Activated naive CD4-positive, alpha-beta T cell treated with anti-CD3 and anti-CD28 coated beads, Interleukin-2, amount 10 ng/mL, durations not matched to agents 7 days and 5 days (primary cell): ENCODE results near the gene CRKL.

Source experiments
- CTCF ChIA-PET: fragments of 350-600 bp; sonication (Branson Sonifier 250); formaldehyde crosslinking; loops from one replicate; lab custom pipeline; 2021; ENCODE audit warnings: antibody characterized with exemption; lab: Charles Lee
- DNase-seq: peaks from one replicate; pipeline ENCODE4 v3.0.0-alpha.2; 2020
- H3K27ac Mint-ChIP-seq: one replicate; pipeline ENCODE4 v1.8.0; 2021; ENCODE audit warnings: mild to moderate bottlenecking, moderate library complexity, mixed read lengths
- H3K27me3 Mint-ChIP-seq: one replicate; pipeline ENCODE4 v1.8.0; 2021; ENCODE audit warnings: mild to moderate bottlenecking, mixed read lengths
- H3K36me3 Mint-ChIP-seq: one replicate; pipeline ENCODE4 v1.8.0; 2021; ENCODE audit warnings: mixed read lengths
- H3K4me1 Mint-ChIP-seq: one replicate; pipeline ENCODE4 v1.8.0; 2021; ENCODE audit warnings: mixed read lengths
- H3K4me3 Mint-ChIP-seq: one replicate; pipeline ENCODE4 v1.8.0; 2021; ENCODE audit warnings: mild to moderate bottlenecking, moderate library complexity, mixed read lengths
- H3K9me3 Mint-ChIP-seq: one replicate; pipeline ENCODE4 v1.8.0; 2021; ENCODE audit warnings: mixed read lengths

Gene CRKL

GRCh38 chr22:20957102-20957682 is 40.0 kb downstream of the CRKL start:
- H3K27me3 Mint-ChIP-seq: peaks cover 51% of the 10 kb centered on the region
- peaks cover 16% of the 10 kb centered on the region for H3K36me3 Mint-ChIP-seq
- peak overlapping the region; percentile 38 for H3K4me3 Mint-ChIP-seq
- H3K4me1 Mint-ChIP-seq: peaks cover 18% of the 10 kb centered on the region
- H3K27ac Mint-ChIP-seq: no peak overlapping the region
- no peaks in the 10 kb centered on the region for H3K9me3 Mint-ChIP-seq
- CTCF ChIA-PET: interaction anchor here (1.0 to 1.5 kb wide), 2 partner anchors 71 to 162 kb away, joined by 3 to 4 read pairs; no protein-coding TSS in a partner anchor
- DNase-seq: no peak

DNA sequence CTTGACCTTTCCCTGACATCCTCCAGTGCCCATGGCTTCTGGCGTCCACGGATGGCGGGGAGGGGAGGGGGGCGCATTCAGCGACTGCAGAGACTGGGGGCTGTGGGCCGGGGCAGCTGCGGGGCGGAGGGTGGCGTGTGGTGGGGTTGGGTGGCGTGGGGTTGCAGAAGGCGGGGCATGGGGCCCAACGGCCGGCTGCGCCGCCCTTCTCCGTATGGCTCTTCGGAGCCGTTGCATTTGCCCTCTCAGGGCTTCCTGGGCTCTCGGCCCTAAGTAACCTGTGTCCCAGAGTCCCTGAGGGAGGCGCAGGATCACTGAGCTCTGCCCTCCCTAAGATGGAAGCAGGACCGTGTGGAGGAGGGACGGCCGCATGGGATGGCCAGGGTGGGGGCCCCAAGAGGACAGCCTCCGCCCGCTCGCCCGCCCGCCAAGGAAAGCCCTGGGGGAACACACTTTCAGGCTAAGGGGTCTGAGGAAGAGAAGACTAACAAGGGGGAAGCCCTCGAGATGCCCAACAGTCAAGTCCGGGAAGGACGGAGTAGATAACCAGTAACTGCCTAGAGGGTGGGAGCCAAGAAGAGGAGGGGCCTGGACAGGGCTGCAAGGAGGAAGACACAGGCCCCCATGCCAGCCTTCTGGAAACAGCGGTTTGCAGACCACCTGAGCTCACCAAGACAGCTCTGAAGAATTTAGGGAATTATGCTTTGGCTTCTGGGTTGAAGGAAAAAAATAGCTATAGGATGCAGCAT is 40.6 kb downstream of the CRKL start:
- Mint-ChIP-seq H3K4me3 (no peak overlapping the region), H3K27me3 (peaks cover 53% of the 10 kb centered on the region), H3K4me1 (peaks cover 18% of the 10 kb centered on the region), H3K9me3 (no peaks in the 10 kb centered on the region), H3K36me3 (peaks cover 10% of the 10 kb centered on the region), H3K27ac (no peak overlapping the region)
- CTCF ChIA-PET: interaction anchor here (1.0 kb wide), 1 partner anchor 163 kb away, joined by 4 read pairs; no protein-coding TSS in a partner anchor
- no peak for DNase-seq

DNA sequence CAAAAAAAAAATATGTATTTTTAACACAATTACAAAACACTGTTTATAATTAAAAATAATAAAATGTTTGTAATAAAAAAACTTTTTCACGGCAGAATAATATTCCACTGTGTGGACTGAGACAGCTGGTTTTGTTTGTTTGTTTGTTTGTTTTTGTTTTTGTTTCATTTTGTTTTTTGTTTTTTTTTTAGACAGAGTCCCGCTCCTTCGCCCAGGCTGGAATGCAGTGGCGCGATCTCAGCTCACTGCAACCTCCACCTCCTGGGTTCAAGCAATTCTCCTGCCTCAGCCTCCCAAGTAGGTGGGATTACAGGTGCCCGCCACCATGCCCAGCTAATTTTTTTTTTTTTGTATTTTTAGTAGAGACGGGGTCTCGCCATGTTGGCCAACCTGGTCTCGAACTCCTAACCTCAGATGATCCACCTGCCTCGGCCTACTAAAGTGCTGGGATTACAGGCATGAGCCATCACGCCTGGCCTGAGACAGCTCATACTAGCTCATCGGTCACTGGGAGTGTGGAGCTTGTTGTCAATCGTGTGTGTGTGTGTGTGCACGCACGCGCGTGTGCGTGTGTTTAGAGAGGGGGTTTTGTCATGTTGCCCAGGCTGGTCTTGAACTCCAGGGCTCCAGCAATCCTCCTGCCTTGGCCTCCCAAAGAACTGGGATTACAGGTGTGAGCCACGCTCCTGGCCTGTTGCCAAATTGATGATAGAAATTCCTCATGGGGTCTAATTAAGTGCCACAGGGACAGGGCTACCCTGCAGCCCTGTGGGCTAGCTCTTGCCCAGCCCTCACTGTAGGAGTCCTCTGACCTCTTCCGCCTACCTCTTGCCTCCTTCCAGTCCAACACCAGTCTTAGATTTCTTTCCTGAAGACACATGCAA is 42.6 kb downstream of the CRKL start:
- Mint-ChIP-seq H3K4me1 (peaks cover 26% of the 10 kb centered on the region), H3K9me3 (no peaks in the 10 kb centered on the region), H3K27me3 (peaks cover 73% of the 10 kb centered on the region), H3K27ac (no peak overlapping the region), H3K36me3 (peaks cover 5% of the 10 kb centered on the region), H3K4me3 (no peak overlapping the region)
- no peak for DNase-seq
- CTCF ChIA-PET: interaction anchor here (0.5 to 3.8 kb wide), 6 partner anchors 8 to 41 kb away, joined by 3 to 16 read pairs (median 4); partner anchors contain the start of gene LZTR1

GRCh38 chr22:20960609-20961008 is 43.4 kb downstream of the CRKL start:
- no peak overlapping the region for H3K27ac Mint-ChIP-seq
- peaks cover 5% of the 10 kb centered on the region for H3K36me3 Mint-ChIP-seq
- DNase-seq: no peak
- H3K4me3 Mint-ChIP-seq: no peak overlapping the region
- H3K4me1 Mint-ChIP-seq: peaks cover 27% of the 10 kb centered on the region
- CTCF ChIA-PET: interaction anchor here (1.2 to 3.8 kb wide), 3 partner anchors 8 to 21 kb away, joined by 3 to 16 read pairs (median 5); no protein-coding TSS in a partner anchor
- peaks cover 79% of the 10 kb centered on the region for H3K27me3 Mint-ChIP-seq
- H3K9me3 Mint-ChIP-seq: no peaks in the 10 kb centered on the region

GRCh38 chr22:20962491-20962945 is 45.3 kb downstream of the CRKL start:
- peaks cover 23% of the 10 kb centered on the region for H3K4me1 Mint-ChIP-seq
- peaks cover 3% of the 10 kb centered on the region for H3K36me3 Mint-ChIP-seq
- H3K9me3 Mint-ChIP-seq: no peaks in the 10 kb centered on the region
- peaks cover 80% of the 10 kb centered on the region for H3K27me3 Mint-ChIP-seq
- no peak for DNase-seq
- H3K4me3 Mint-ChIP-seq: no peak overlapping the region
- CTCF ChIA-PET: interaction anchor here (1.3 to 3.8 kb wide), 3 partner anchors 8 to 19 kb away, joined by 3 to 16 read pairs (median 5); partner anchors contain the start of gene LZTR1
- no peak overlapping the region for H3K27ac Mint-ChIP-seq

- CTCF ChIA-PET: interaction anchor here (1.3 to 3.8 kb wide), 3 partner anchors 9 to 18 kb away, joined by 3 to 16 read pairs (median 5); partner anchors contain the start of gene LZTR1
- Mint-ChIP-seq H3K4me3 (no peak overlapping the region), H3K27ac (no peak overlapping the region), H3K27me3 (peaks cover 73% of the 10 kb centered on the region), H3K36me3 (peaks cover 3% of the 10 kb centered on the region), H3K4me1 (peaks cover 16% of the 10 kb centered on the region), H3K9me3 (no peaks in the 10 kb centered on the region)
- DNase-seq: no peak
These were observed 46.2 kb downstream of the CRKL start for GRCh38 chr22:20963201-20964052.

DNA sequence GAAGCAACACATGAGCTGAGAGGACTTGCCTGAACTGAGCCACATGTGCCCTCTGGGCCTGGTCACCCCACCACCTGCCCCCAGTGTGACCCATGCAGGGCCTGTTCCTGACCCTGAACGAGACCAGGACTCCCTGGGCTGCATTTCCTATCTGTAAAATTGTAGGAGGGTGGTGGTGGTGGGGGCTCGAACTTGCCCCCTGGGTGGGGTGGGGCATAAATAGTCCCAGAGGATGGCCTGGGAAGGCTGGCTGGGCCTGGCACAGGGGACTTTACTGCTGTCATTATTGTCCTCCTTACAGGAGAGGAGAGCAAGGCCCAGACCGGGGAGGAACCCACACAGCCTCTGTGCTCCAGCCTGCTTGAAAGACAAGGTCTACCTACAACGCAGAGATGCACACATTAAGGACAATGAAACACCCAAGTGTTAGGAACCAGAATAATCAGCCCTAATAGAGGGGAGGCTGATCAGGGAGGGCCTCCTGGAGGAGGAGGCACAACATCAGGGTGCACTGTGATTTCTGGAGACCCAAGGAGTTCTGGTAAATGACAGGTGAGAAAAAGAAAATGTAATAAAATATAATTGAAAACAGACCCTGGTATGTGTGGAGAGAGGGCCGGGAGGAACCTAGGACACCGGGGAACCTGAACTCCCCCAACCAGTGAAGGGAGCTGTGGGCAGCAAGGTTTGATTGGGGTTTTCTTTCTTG is 47.0 kb downstream of the CRKL start:
- H3K36me3 Mint-ChIP-seq: peaks cover 3% of the 10 kb centered on the region
- CTCF ChIA-PET: no interaction called here
- no peak overlapping the region for H3K27ac Mint-ChIP-seq
- peaks cover 16% of the 10 kb centered on the region for H3K4me1 Mint-ChIP-seq
- no peaks in the 10 kb centered on the region for H3K9me3 Mint-ChIP-seq
- H3K27me3 Mint-ChIP-seq: peaks cover 66% of the 10 kb centered on the region
- DNase-seq: no peak
- H3K4me3 Mint-ChIP-seq: peak overlapping the region; percentile 62

DNA sequence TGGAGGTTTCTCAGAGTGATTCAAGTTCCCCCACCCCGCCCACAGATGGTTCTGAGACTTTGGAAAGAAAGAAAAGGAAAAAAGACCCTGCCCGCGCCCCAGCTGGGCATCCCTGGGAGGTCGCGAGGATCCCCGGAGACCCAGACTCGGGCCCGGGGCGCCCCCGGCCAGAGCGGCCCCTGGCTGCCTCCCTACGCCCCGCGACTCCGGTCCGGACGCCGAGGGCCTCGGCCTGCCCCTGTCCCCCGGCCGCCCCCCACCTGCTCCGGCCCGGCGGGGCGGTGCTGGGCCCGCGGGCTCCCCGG is 47.5 kb downstream of the CRKL start:
- no peak overlapping the region for H3K27ac Mint-ChIP-seq
- peak overlapping the region; percentile 62 for H3K4me3 Mint-ChIP-seq
- CTCF ChIA-PET: no interaction called here

DNA sequence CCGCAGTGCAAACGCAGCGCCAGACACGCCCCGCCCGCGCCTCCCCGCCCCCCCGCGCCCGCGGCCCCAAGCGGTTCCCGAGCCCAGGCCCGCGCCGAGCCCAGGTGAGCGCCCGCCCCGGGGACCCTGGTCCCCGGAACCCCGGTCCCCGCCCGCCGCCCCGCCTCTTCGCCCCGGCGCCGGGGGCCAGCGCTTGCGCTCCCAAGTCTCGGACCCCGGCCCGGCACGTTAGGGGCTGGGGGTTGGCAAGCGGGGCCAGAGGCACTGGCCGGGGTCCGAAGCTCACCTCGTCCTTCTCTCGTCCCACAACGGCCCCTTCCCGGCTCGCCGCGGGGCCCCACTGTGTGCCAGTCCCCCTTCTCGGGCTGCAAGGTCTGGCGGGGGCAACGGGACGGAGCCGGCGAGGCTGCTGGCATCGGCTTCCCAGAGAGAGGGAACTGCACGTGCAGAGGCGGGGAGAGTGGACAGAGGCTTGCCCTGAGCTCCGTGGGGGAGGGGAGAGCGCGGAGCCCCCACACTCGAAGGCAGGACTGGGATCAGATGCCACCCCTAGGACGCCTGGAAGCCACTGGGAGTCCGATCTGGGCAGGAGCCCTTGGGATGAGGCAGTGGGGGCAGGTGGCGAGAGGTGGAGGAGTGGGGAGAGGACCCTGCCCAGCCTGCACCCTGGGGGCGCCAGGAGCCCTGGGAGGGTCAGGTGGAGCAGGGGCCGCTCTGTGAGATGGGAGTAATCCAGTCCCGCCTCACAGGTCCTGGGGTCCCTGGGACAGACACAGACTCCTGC is 48.1 kb downstream of the CRKL start:
- peaks cover 3% of the 10 kb centered on the region for H3K36me3 Mint-ChIP-seq
- H3K9me3 Mint-ChIP-seq: no peaks in the 10 kb centered on the region
- DNase-seq: peak; percentile 41
- CTCF ChIA-PET: no interaction called here
- H3K27ac Mint-ChIP-seq: no peak overlapping the region
- peaks cover 16% of the 10 kb centered on the region for H3K4me1 Mint-ChIP-seq
- H3K27me3 Mint-ChIP-seq: peaks cover 65% of the 10 kb centered on the region
- peak overlapping the region; percentile 35 for H3K4me3 Mint-ChIP-seq

More for the DNA sequence above, 47.5 kb downstream of the CRKL start:
- peaks cover 16% of the 10 kb centered on the region for H3K4me1 Mint-ChIP-seq
- peaks cover 66% of the 10 kb centered on the region for H3K27me3 Mint-ChIP-seq
- no peaks in the 10 kb centered on the region for H3K9me3 Mint-ChIP-seq
- no peak for DNase-seq
- H3K36me3 Mint-ChIP-seq: peaks cover 3% of the 10 kb centered on the region

DNA sequence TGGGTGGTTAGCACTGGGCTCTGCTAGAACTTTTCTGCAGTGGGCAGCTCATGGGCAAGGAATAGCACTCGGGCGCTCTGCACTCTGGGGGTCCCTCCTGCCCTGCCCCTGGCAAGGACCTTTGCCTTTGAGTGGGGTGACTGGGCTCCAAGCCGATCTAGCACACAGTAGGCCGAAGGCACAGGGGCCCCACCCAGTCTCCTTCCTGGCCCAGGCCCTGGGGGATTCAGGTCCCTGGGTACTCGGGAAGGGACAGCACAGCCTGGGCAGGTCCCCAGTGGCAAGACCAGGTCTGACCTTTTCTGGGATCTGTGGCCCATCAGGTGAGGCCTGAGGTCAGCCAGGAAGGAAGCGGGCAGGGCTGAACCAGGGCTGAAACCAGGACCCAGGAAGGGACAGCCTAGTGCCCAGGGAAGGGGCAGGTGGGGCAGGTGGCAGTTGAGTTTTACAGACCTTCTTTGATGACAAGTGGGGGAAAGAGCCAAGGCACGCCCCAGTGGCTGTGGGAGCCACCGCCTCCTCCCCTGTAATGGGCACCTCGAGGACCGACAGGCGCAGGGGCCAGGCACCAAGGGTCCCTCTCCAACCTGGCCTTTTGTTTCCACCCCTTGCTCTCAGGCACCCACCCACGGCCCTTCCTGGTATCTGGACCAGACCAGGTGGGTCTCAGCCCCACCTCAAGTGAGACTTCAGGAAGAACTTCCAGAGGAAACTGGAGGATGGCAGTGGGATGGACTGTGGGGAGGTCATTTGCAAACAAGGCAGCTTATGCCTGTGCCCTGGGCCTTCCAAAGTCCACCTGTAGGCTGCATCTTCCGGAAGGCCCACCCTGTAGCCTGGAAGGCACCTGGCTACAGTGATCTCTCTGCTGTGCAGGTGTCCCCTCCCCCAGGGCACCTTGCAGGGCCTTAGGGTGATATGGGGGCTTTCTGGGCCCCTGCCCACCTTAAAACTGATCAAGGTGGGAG is 49.0 kb downstream of the CRKL start:
- H3K27ac Mint-ChIP-seq: no peak overlapping the region
- DNase-seq: no peak

GRCh38 chr22:20966883-20967696 is 49.9 kb downstream of the CRKL start, which contains the start of gene AIFM3:
AIFM3 (plus strand) TSS chr22:20967255; CDS start chr22:20967945, 690 bp downstream.
- CTCF ChIA-PET: no interaction called here
- peaks cover 57% of the 10 kb centered on the region for H3K27me3 Mint-ChIP-seq
- H3K4me3 Mint-ChIP-seq: no peak within 1 kb of the TSS
- no peak within 1 kb of the TSS for H3K27ac Mint-ChIP-seq
- no peak for DNase-seq
- H3K4me1 Mint-ChIP-seq: peaks cover 12% of the 10 kb centered on the region
- no peaks in the 10 kb centered on the region for H3K9me3 Mint-ChIP-seq
- peaks cover 3% of the 10 kb centered on the region for H3K36me3 Mint-ChIP-seq

More for the DNA sequence above, 49.0 kb downstream of the CRKL start:
- CTCF ChIA-PET: no interaction called here
- H3K27me3 Mint-ChIP-seq: peaks cover 61% of the 10 kb centered on the region
- H3K36me3 Mint-ChIP-seq: peaks cover 3% of the 10 kb centered on the region
- peak overlapping the region; percentile 35 for H3K4me3 Mint-ChIP-seq
- H3K9me3 Mint-ChIP-seq: no peaks in the 10 kb centered on the region
- H3K4me1 Mint-ChIP-seq: peaks cover 16% of the 10 kb centered on the region
